GM21515 (cell line): ENCODE results near the gene SPRYD4.
A peak's percentile ranks its signal among the peaks of the same experiment; 100 is the strongest.
"Not testable (repeated sequence)": the region's sequence is repeated elsewhere in the genome, so short reads cannot be mapped to it uniquely, and the experiment has no call there.

ENCODE experiments used
- ATAC-seq: cut with Tn5 transposase; IDR thresholded peaks from one replicate; pipeline ENCODE4 v1.9.1; 2021; ENCODE audit not compliant: unreplicated experiment

Gene SPRYD4

GRCh38 chr12:56476143-56476542 lies 7.8 kb downstream of the SPRYD4 start:
- no peak for ATAC-seq

GRCh38 chr12:56476972-56477432 lies 8.6 kb downstream of the SPRYD4 start:
- no peak for ATAC-seq

GRCh38 chr12:56477521-56478225 lies 9.3 kb downstream of the SPRYD4 start:
- no peak for ATAC-seq

GRCh38 chr12:56479625-56480024 lies 11.2 kb downstream of the SPRYD4 start:
- ATAC-seq: no peak

GRCh38 chr12:56484566-56484965 lies 16.2 kb downstream of the SPRYD4 start:
- no peak for ATAC-seq

- ATAC-seq: no peak
Measured at GRCh38 chr12:56486694-56487093, 18.3 kb downstream of the SPRYD4 start.

- ATAC-seq: peak; percentile 30
Measured at GRCh38 chr12:56487448-56488040, 19.2 kb downstream of the SPRYD4 start.

GRCh38 chr12:56488041-56488955 lies 19.9 kb downstream of the SPRYD4 start, which contains the start of gene GLS2:
Gene GLS2 (minus strand): TSS chr12:56488161. CDS start chr12:56488118, 43 bp downstream.
- ATAC-seq: peak; percentile 74

GRCh38 chr12:56490360-56490759 lies 22.0 kb downstream of the SPRYD4 start:
- no peak for ATAC-seq

GRCh38 chr12:56493409-56494105 lies 25.2 kb downstream of the SPRYD4 start:
- not testable (repeated sequence) for ATAC-seq

- not testable (repeated sequence) for ATAC-seq
Measured at GRCh38 chr12:56494106-56494415, 25.7 kb downstream of the SPRYD4 start.

- ATAC-seq: not testable (repeated sequence)
Measured at GRCh38 chr12:56494481-56494880, 26.1 kb downstream of the SPRYD4 start.

GRCh38 chr12:56496704-56497103 lies 28.3 kb downstream of the SPRYD4 start:
- ATAC-seq: not testable (repeated sequence)

GRCh38 chr12:56498126-56498902 lies 29.9 kb downstream of the SPRYD4 start:
- ATAC-seq: not testable (repeated sequence)

- ATAC-seq: not testable (repeated sequence)
Measured at GRCh38 chr12:56499452-56499851, 31.1 kb downstream of the SPRYD4 start.

- not testable (repeated sequence) for ATAC-seq
Measured at GRCh38 chr12:56499879-56500278, 31.5 kb downstream of the SPRYD4 start.

GRCh38 chr12:56510786-56511185 lies 42.4 kb downstream of the SPRYD4 start:
- no peak for ATAC-seq

GRCh38 chr12:56514014-56514318 lies 45.6 kb downstream of the SPRYD4 start:
- ATAC-seq: not testable (repeated sequence)

- no peak for ATAC-seq
Measured at GRCh38 chr12:56517854-56518253, 49.5 kb downstream of the SPRYD4 start.

- ATAC-seq: no peak
Measured at GRCh38 chr12:56518570-56518969, 50.2 kb downstream of the SPRYD4 start.
